GM23338 (cell line): ENCODE results near the gene RNF220.

Experiments used
- EZH2 ChIP-seq: fragments of 200-600 bp; sonication (generic); IDR thresholded peaks from one replicate; pipeline ENCODE4 v1.8.0; 2017; ENCODE audit warnings: antibody characterized with exemption, mild to moderate bottlenecking, low read depth; ENCODE audit not compliant: unreplicated experiment
- EZH2phosphoT487 ChIP-seq: fragments of 200-600 bp; sonication (generic); IDR thresholded peaks from one replicate; pipeline ENCODE4 v1.8.1; 2018; ENCODE audit warnings: antibody characterized with exemption; ENCODE audit not compliant: unreplicated experiment
- TF ChIP-seq, protein P1 (sequence below), 2 experiments: fragments of 200-600 bp in 1 of 2; sonication (generic) in 1 of 2; conservative IDR thresholded peaks; 2 replicates each; pipeline versions ENCODE4 v1.5.1 to v1.6.1; 2016 to 2017; ENCODE audit warnings: antibody characterized with exemption in 2 of 2, low read depth in 2 of 2, mild to moderate bottlenecking in 2 of 2, moderate library complexity in 1 of 2

GRCh38 chr1:44536357-44537209, 131.5 kb downstream of the RNF220 start:
- TF ChIP-seq EZH2phosphoT487 (no peak), EZH2 (no peak)
- TF ChIP-seq, protein P1, sequence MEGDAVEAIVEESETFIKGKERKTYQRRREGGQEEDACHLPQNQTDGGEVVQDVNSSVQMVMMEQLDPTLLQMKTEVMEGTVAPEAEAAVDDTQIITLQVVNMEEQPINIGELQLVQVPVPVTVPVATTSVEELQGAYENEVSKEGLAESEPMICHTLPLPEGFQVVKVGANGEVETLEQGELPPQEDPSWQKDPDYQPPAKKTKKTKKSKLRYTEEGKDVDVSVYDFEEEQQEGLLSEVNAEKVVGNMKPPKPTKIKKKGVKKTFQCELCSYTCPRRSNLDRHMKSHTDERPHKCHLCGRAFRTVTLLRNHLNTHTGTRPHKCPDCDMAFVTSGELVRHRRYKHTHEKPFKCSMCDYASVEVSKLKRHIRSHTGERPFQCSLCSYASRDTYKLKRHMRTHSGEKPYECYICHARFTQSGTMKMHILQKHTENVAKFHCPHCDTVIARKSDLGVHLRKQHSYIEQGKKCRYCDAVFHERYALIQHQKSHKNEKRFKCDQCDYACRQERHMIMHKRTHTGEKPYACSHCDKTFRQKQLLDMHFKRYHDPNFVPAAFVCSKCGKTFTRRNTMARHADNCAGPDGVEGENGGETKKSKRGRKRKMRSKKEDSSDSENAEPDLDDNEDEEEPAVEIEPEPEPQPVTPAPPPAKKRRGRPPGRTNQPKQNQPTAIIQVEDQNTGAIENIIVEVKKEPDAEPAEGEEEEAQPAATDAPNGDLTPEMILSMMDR (conservative IDR thresholded peaks at IDR 0.05; ENCODE audit: low read depth in 2 of 2): no peak
